Transverse colon (tissue), 4 donors: ENCODE results near the gene KCTD2. TPM values are rescaled to one million over a fixed set of nuclear protein-coding genes. Genes with fewer than 3 reads are reported as not detected.
"Not testable (repeated sequence)": the region's sequence is repeated elsewhere in the genome, so short reads cannot be mapped to it uniquely, and the experiment has no call there.

ENCODE experiments used
- DNase-seq: peaks from one replicate; pipeline ENCODE4 v3.0.0-alpha.2; 2019
- H3K27ac ChIP-seq, 4 donors: fragments of 200-600 bp; sonication (generic); 2 replicates each; pipeline ENCODE4 v1.5.1; 2016 to 2018; ENCODE audit warnings: inconsistent platforms in 4 of 4
- H3K27me3 ChIP-seq: fragments of 200-600 bp; sonication (generic); 2 replicates; pipeline ENCODE4 v1.5.1; 2017; ENCODE audit warnings: inconsistent platforms
- H3K36me3 ChIP-seq, 4 donors: fragments of 200-600 bp; sonication (generic); 2 replicates each; pipeline ENCODE4 v1.5.1; 2017 to 2019; ENCODE audit warnings: inconsistent platforms in 4 of 4
- H3K4me1 ChIP-seq, 4 donors: fragments of 200-600 bp; sonication (generic); 2 replicates each; pipeline ENCODE4 v1.5.1; 2017 to 2020; ENCODE audit warnings: inconsistent platforms in 4 of 4
- H3K4me3 ChIP-seq, 4 donors: fragments of 200-600 bp; sonication (generic); 1 replicate in 1 of 4; 2 replicates in 3 of 4; pipeline versions ENCODE4 v1.5.1 to v1.6.1; 2017 to 2019; ENCODE audit warnings: inconsistent platforms in 4 of 4
- H3K9me3 ChIP-seq, 2 donors: fragments of 200-600 bp; sonication (generic); 2 replicates each; pipeline ENCODE4 v1.5.1; 2017 to 2019; ENCODE audit warnings: inconsistent platforms in 2 of 2
- CTCF ChIP-seq, 5 experiments: fragments of 200-600 bp in 3 of 5; fragments of 450-650 bp in 2 of 5; sonication (generic) in 3 of 5; IDR thresholded peaks; 1 replicate in 2 of 5; 2 replicates in 3 of 5; pipeline ENCODE4 v1.5.1; 2016 to 2017; ENCODE audit warnings: antibody characterized with exemption in 5 of 5, inconsistent platforms in 3 of 5, mild to moderate bottlenecking in 2 of 5, moderate library complexity in 1 of 5
- EP300 ChIP-seq: sonication (generic); formaldehyde crosslinking; IDR thresholded peaks from one replicate; pipeline ENCODE4 v1.6.1; 2017; ENCODE audit warnings: antibody characterized with exemption, low read depth
- POLR2A ChIP-seq: fragments of 450-650 bp; IDR thresholded peaks from one replicate; pipeline ENCODE4 v1.6.1; 2016; ENCODE audit warnings: antibody characterized with exemption, mild to moderate bottlenecking, moderate library complexity
- POLR2AphosphoS5 ChIP-seq, 3 donors: sonication (generic); formaldehyde crosslinking; IDR thresholded peaks; one replicate each; pipeline ENCODE4 v1.6.1; 2016; ENCODE audit warnings: antibody characterized with exemption in 3 of 3
- WGBS, 2 donors: methylation state at CpG; one replicate each; pipeline ENCODE4 v1.1.5; 2018; ENCODE audit warnings: low coverage in 1 of 2; 5-methylcytosine and 5-hydroxymethylcytosine counted together
- in situ Hi-C, 4 donors: fragments of 200-750 bp; cut with MboI; loops; one replicate each; pipeline versions ENCODE4 v1.15.0 to v1.15.1; 2017; ENCODE audit warnings: low sequenced_read_pairs in 3 of 4, low pct_ligation_motif_present in 1 of 4, low pct_unique_long_range_greater_than_20kb in 1 of 4
- intact Hi-C: fragments of 100-400 bp; cut with DNase I; formaldehyde crosslinking; loops from one replicate; pipeline ENCODE4 v1.15.1; 2023; ENCODE audit warnings: low total_unique reads
- total RNA-seq, 4 donors: library from RNA; depleted of rRNA; stranded (reverse); fragments of >200 nt; gene quantifications; one replicate each; pipeline ENCODE4 v1.1.0, GENCODE V29; 2016

Gene KCTD2
- total RNA-seq, 4 donors from 2014 or later, result 14.5 to 24.7 (median 19.7) TPM

GRCh38 chr17:75024686-75025397 is 22.2 kb upstream of the KCTD2 start:
- H3K4me1 ChIP-seq, result no peaks in the 10 kb centered on the region
- no peak overlapping the region for H3K27ac ChIP-seq
- intact Hi-C loops (no loop called here), in situ Hi-C loops (no loop called here)
- no peak for DNase-seq
- no peak for TF ChIP-seq CTCF (IDR thresholded peaks at IDR 0.05)
- no peak for TF ChIP-seq EP300
- no peak for TF ChIP-seq POLR2AphosphoS5 (IDR thresholded peaks at IDR 0.05)
- TF ChIP-seq POLR2A, result no peak
- WGBS, 2 donors, result 63 to 85% methylated on average over 3 to 10 of the region's 10 CpGs
- no peak overlapping the region for H3K4me3 ChIP-seq
- peaks cover 0 to 20% (median 10%) of the 10 kb centered on the region in 4 donors for H3K36me3 ChIP-seq
- no peaks in the 10 kb centered on the region for H3K9me3 ChIP-seq
- H3K27me3 ChIP-seq, result no peaks in the 10 kb centered on the region

GRCh38 chr17:75025398-75025734 is 21.7 kb upstream of the KCTD2 start:
- H3K27ac ChIP-seq, in situ Hi-C loops, H3K4me1 ChIP-seq, H3K27me3 ChIP-seq, intact Hi-C loops, H3K4me3 ChIP-seq, H3K9me3 ChIP-seq, DNase-seq: not testable (repeated sequence)
- peaks cover 0 to 16% (median 7%) of the 10 kb centered on the region in 4 donors for H3K36me3 ChIP-seq
- 82% methylated on average over 9 of the region's 9 CpGs; no CpG with 5 or more reads in 1 of the 2 donors for WGBS, 2 donors

GRCh38 chr17:75026650-75027049 is 20.4 kb upstream of the KCTD2 start:
- H3K27ac ChIP-seq, H3K4me3 ChIP-seq, in situ Hi-C loops, H3K27me3 ChIP-seq, DNase-seq, intact Hi-C loops, H3K36me3 ChIP-seq, H3K9me3 ChIP-seq, H3K4me1 ChIP-seq: not testable (repeated sequence)
- 55 to 70% methylated on average over 2 of the region's 2 CpGs for WGBS, 2 donors

GRCh38 chr17:75030161-75030560 is 16.9 kb upstream of the KCTD2 start:
- in situ Hi-C loops (no loop called here), intact Hi-C loops (no loop called here)
- H3K36me3 ChIP-seq, result no peaks in the 10 kb centered on the region
- no peak for DNase-seq
- TF ChIP-seq POLR2A (no peak), EP300 (no peak), CTCF (IDR thresholded peaks at IDR 0.05) (no peak), POLR2AphosphoS5 (IDR thresholded peaks at IDR 0.05) (no peak)
- 75 to 90% methylated on average over 2 to 8 of the region's 8 CpGs for WGBS, 2 donors
- no peak overlapping the region for H3K27ac ChIP-seq
- H3K9me3 ChIP-seq, result no peaks in the 10 kb centered on the region
- H3K27me3 ChIP-seq, result no peaks in the 10 kb centered on the region
- H3K4me1 ChIP-seq, result peaks cover 9 to 33% (median 28%) of the 10 kb centered on the region in 4 donors
- no peak overlapping the region for H3K4me3 ChIP-seq

GRCh38 chr17:75031972-75032719 is 14.9 kb upstream of the KCTD2 start:
- intact Hi-C loops, result no loop called here
- peak; percentile 74 for DNase-seq
- no peaks in the 10 kb centered on the region for H3K36me3 ChIP-seq
- in situ Hi-C loops, result no loop called here
- WGBS, 2 donors, result 6 to 18% methylated on average over 4 to 10 of the region's 10 CpGs
- TF ChIP-seq POLR2A (no peak), POLR2AphosphoS5 (IDR thresholded peaks at IDR 0.05) (no peak), CTCF (IDR thresholded peaks at IDR 0.05) (no peak), EP300 (no peak)
- H3K27ac ChIP-seq, result peak overlapping the region; percentile 64 to 98 (median 88)
- H3K27me3 ChIP-seq, result no peaks in the 10 kb centered on the region
- H3K4me3 ChIP-seq, result peak overlapping the region in 2 of 4 donors; percentile 13 to 62
- peaks cover 24 to 52% (median 47%) of the 10 kb centered on the region in 4 donors for H3K4me1 ChIP-seq
- no peaks in the 10 kb centered on the region for H3K9me3 ChIP-seq
